HK-2 (cell line): ENCODE results near the gene PFAS.

Experiments used
- DNase-seq: peaks from one replicate; pipeline ENCODE4 v3.0.0-alpha.2; 2018; ENCODE audit not compliant: unreplicated experiment

Gene PFAS

GRCh38 chr17:8266648-8267479 is 17.8 kb downstream of the PFAS start:
- DNase-seq, result no peak

- DNase-seq, result no peak
Observed at GRCh38 chr17:8267480-8268147, 18.5 kb downstream of the PFAS start.

GRCh38 chr17:8268550-8269298 is 19.6 kb downstream of the PFAS start:
- DNase-seq, result no peak

- no peak for DNase-seq
Observed at GRCh38 chr17:8272421-8272820, 23.3 kb downstream of the PFAS start.

GRCh38 chr17:8273884-8274444 is 24.9 kb downstream of the PFAS start:
- no peak for DNase-seq

- DNase-seq, result no peak
Observed at GRCh38 chr17:8274816-8275215, 25.7 kb downstream of the PFAS start.

- no peak for DNase-seq
Observed at GRCh38 chr17:8275421-8276290, 26.6 kb downstream of the PFAS start.

- DNase-seq, result no peak
Observed at GRCh38 chr17:8277317-8277716, 28.2 kb downstream of the PFAS start.

GRCh38 chr17:8282345-8282744 is 33.3 kb downstream of the PFAS start:
- DNase-seq, result no peak

GRCh38 chr17:8283356-8283755 is 34.3 kb downstream of the PFAS start:
- DNase-seq, result no peak

- DNase-seq, result no peak
Observed at GRCh38 chr17:8284126-8284525, 35.0 kb downstream of the PFAS start.

GRCh38 chr17:8285270-8286181 is 36.4 kb downstream of the PFAS start:
- DNase-seq, result no peak

GRCh38 chr17:8287651-8288335 is 38.7 kb downstream of the PFAS start:
- no peak for DNase-seq

- DNase-seq, result peak; percentile 78
Observed at GRCh38 chr17:8288336-8289102, 39.4 kb downstream of the PFAS start, which contains the start of gene RANGRF. RANGRF (plus strand) TSS chr17:8288670; CDS start chr17:8288789, 119 bp downstream.

- no peak for DNase-seq
Observed at GRCh38 chr17:8289103-8289397, 40.0 kb downstream of the PFAS start.

- DNase-seq, result no peak
Observed at GRCh38 chr17:8290043-8290442, 41.0 kb downstream of the PFAS start.

GRCh38 chr17:8292639-8293395 is 43.7 kb downstream of the PFAS start:
- DNase-seq, result no peak

GRCh38 chr17:8294361-8294760 is 45.3 kb downstream of the PFAS start:
- DNase-seq, result no peak
